COLO668 (cell line): ENCODE measurements around the gene CCNI2.
A peak's percentile ranks its signal among the peaks of the same experiment; 100 is the strongest.

Source experiments
- DNase-seq: peaks from one replicate; lab custom pipeline; 2025; ENCODE audit not compliant: unreplicated experiment; lab: John Stamatoyannopoulos, UW

The CCNI2 gene

GRCh38 chr5:132764671-132765238 lies 17.5 kb downstream of the CCNI2 start:
- no peak for DNase-seq

- no peak for DNase-seq
These were observed 18.2 kb downstream of the CCNI2 start for GRCh38 chr5:132765311-132766019.

GRCh38 chr5:132766020-132766805 lies 19.0 kb downstream of the CCNI2 start:
- no peak for DNase-seq

- no peak for DNase-seq
These were observed 19.5 kb downstream of the CCNI2 start for GRCh38 chr5:132766806-132767055.

GRCh38 chr5:132767150-132767549 lies 19.9 kb downstream of the CCNI2 start:
- DNase-seq: no peak

GRCh38 chr5:132768485-132768868 lies 21.3 kb downstream of the CCNI2 start:
- no peak for DNase-seq

GRCh38 chr5:132770476-132771159 lies 23.4 kb downstream of the CCNI2 start:
- no peak for DNase-seq

GRCh38 chr5:132771503-132771998 lies 24.3 kb downstream of the CCNI2 start:
- DNase-seq: no peak

GRCh38 chr5:132772291-132773070 lies 25.3 kb downstream of the CCNI2 start:
- no peak for DNase-seq

- no peak for DNase-seq
These were observed 25.9 kb downstream of the CCNI2 start for GRCh38 chr5:132773114-132773513.

GRCh38 chr5:132773601-132774355 lies 26.6 kb downstream of the CCNI2 start:
- no peak for DNase-seq

GRCh38 chr5:132774406-132774805 lies 27.2 kb downstream of the CCNI2 start:
- DNase-seq: no peak

GRCh38 chr5:132774896-132775295 lies 27.7 kb downstream of the CCNI2 start:
- no peak for DNase-seq

- DNase-seq: no peak
These were observed 28.3 kb downstream of the CCNI2 start for GRCh38 chr5:132775476-132775961.

GRCh38 chr5:132776131-132776937 lies 29.1 kb downstream of the CCNI2 start:
- DNase-seq: peak; percentile 16

- DNase-seq: no peak
These were observed 29.6 kb downstream of the CCNI2 start for GRCh38 chr5:132776938-132777208.

- DNase-seq: peak; percentile 46
These were observed 30.2 kb downstream of the CCNI2 start, which contains the start of gene SEPTIN8 for GRCh38 chr5:132777209-132778069. Gene SEPTIN8 (minus strand): TSS chr5:132777239. CDS start chr5:132777137, 102 bp downstream.

GRCh38 chr5:132778129-132778528 lies 30.9 kb downstream of the CCNI2 start:
- DNase-seq: no peak
